Endothelial cell of umbilical vein (primary cell): ENCODE results near the gene SIPA1L2. TPM values are rescaled to one million over a fixed set of nuclear protein-coding genes. Genes with fewer than 3 reads are reported as not detected.

Experiments used
- BruUV-seq: library from RNA; stranded (reverse); fragments of 400-500 nt; replicated peaks from 2 replicates; lab custom pipeline; 2021; lab: Mats Ljungman, UMichigan
- CTCF ChIA-PET: fragments of 300-600, 350-600 bp; sonication (Branson Sonifier 250); formaldehyde crosslinking; loops from one replicate; lab custom pipeline; 2021; ENCODE audit warnings: antibody characterized with exemption, inconsistent platforms; lab: Charles Lee
- POLR2A ChIA-PET: fragments of 300-600, 350-600 bp; sonication (Branson Sonifier 250); formaldehyde crosslinking; loops from one replicate; lab custom pipeline; 2021; ENCODE audit warnings: antibody characterized with exemption, inconsistent platforms; lab: Charles Lee
- DNase-seq: peaks from one replicate; pipeline ENCODE4 v3.0.0-alpha.2; 2011; ENCODE audit warnings: low read depth, low spot score
- FAIRE-seq: peaks from 2 replicates; lab custom pipeline; 2011; peaks lifted over from hg19 to GRCh38; lab: Jason Lieb, UNC
- H2AFZ ChIP-seq: 2 replicates; pipeline ENCODE4 v1.6.0; 2012; ENCODE audit warnings: low read depth, low read length, control low read depth, inconsistent platforms
- H3K27ac ChIP-seq: 2 replicates; pipeline ENCODE4 v1.5.1; 2011; ENCODE audit warnings: low read depth, mild to moderate bottlenecking, control low read depth, low read length, moderate library complexity; ENCODE audit not compliant: insufficient read depth
- H3K27me3 ChIP-seq, 2 experiments: 2 replicates each; pipeline versions ENCODE4 v1.6.0 to v1.6.1; 2011; ENCODE audit warnings: low read length in 2 of 2, mixed read lengths in 1 of 2; ENCODE audit not compliant: control insufficient read depth in 2 of 2, insufficient read depth in 2 of 2
- H3K36me3 ChIP-seq, 2 experiments: 2 replicates in 1 of 2; 3 replicates in 1 of 2; pipeline ENCODE4 v1.5.1; 2011; ENCODE audit warnings: low read length in 2 of 2, mild to moderate bottlenecking in 1 of 2, moderate library complexity in 1 of 2; ENCODE audit not compliant: control insufficient read depth in 2 of 2, insufficient read depth in 2 of 2; ENCODE audit errors: extremely low read depth in 1 of 2
- H3K4me1 ChIP-seq: 3 replicates; pipeline ENCODE4 v1.5.1; 2011; ENCODE audit warnings: mild to moderate bottlenecking, low read length; ENCODE audit not compliant: control insufficient read depth, insufficient read depth; ENCODE audit errors: extremely low read depth
- H3K4me2 ChIP-seq: 2 replicates; pipeline ENCODE4 v1.6.1; 2011; ENCODE audit warnings: low read length, control low read depth, mixed read lengths; ENCODE audit not compliant: insufficient read depth
- H3K4me3 ChIP-seq, 3 experiments: fragments of 200-600 bp in 1 of 3; sonication (generic), shearing (Covaris generic) in 1 of 3; replicated peaks in 1 of 3; 2 replicates each; pipeline ENCODE4 v1.5.1; 2011 to 2016; ENCODE audit warnings: control low read depth in 3 of 3, low read length in 3 of 3, mild to moderate bottlenecking in 2 of 3, inconsistent platforms in 1 of 3, low read depth in 1 of 3, moderate library complexity in 1 of 3; ENCODE audit not compliant: insufficient read depth in 1 of 3
- H3K79me2 ChIP-seq: 2 replicates; pipeline ENCODE4 v1.6.0; 2012; ENCODE audit warnings: low read length, inconsistent platforms; ENCODE audit not compliant: control insufficient read depth, insufficient read depth
- H3K9ac ChIP-seq: replicated peaks from 2 replicates; pipeline ENCODE3; 2011; ENCODE audit warnings: low read length, control low read depth; ENCODE audit not compliant: insufficient read depth; ENCODE audit errors: extremely low read depth
- H3K9me1 ChIP-seq: replicated peaks from 3 replicates; pipeline ENCODE4 v1.6.0; 2011; ENCODE audit warnings: mild to moderate bottlenecking, low read length; ENCODE audit not compliant: control insufficient read depth, insufficient read depth; ENCODE audit errors: extremely low read depth
- H3K9me3 ChIP-seq: replicated peaks from 2 replicates; pipeline ENCODE4 v1.5.1; 2012; ENCODE audit warnings: low read length, inconsistent platforms; ENCODE audit not compliant: control insufficient read depth, insufficient read depth
- H4K20me1 ChIP-seq: replicated peaks from 2 replicates; pipeline ENCODE3; 2011; ENCODE audit warnings: mild to moderate bottlenecking, low read length; ENCODE audit not compliant: control insufficient read depth, insufficient read depth; ENCODE audit errors: extremely low read depth
- CTCF ChIP-seq, 2 donors: IDR thresholded peaks; 1 replicate in 1 of 2; 2 replicates in 1 of 2; pipeline ENCODE4 v1.5.1; 2011; ENCODE audit warnings: low read length in 2 of 2, mild to moderate bottlenecking in 2 of 2, moderate library complexity in 2 of 2, control low read depth in 1 of 2, inconsistent platforms in 1 of 2, low read depth in 1 of 2; ENCODE audit not compliant: insufficient read depth in 1 of 2; ENCODE audit errors: extremely low read depth in 1 of 2
- EZH2 ChIP-seq: IDR thresholded peaks from 2 replicates; pipeline ENCODE4 v1.6.1; 2012; ENCODE audit warnings: borderline replicate concordance, low read depth, mild to moderate bottlenecking, moderate library complexity, low read length, inconsistent platforms; ENCODE audit not compliant: severe bottlenecking
- FOS ChIP-seq: IDR thresholded peaks from 2 replicates; pipeline ENCODE4 v1.6.1; 2011; ENCODE audit warnings: mild to moderate bottlenecking, low read length, moderate library complexity, borderline replicate concordance; ENCODE audit not compliant: insufficient read depth
- MYC ChIP-seq: IDR thresholded peaks from one replicate; pipeline ENCODE4 v1.6.1; 2011; ENCODE audit warnings: mild to moderate bottlenecking, low read depth, low read length
- POLR2AphosphoS5 ChIP-seq: IDR thresholded peaks from 2 replicates; pipeline ENCODE4 v1.6.1; 2012; ENCODE audit warnings: low read depth, mild to moderate bottlenecking, control low read depth, low read length, moderate library complexity; ENCODE audit not compliant: insufficient read depth
- dilution Hi-C: fragments of 300-500 bp; cut with MboI; formaldehyde crosslinking; loops from one replicate; pipeline ENCODE4 v1.15.0; 2019; ENCODE audit warnings: low sequenced_read_pairs; ENCODE audit not compliant: extremely low pct_ligation_motif_present
- intact Hi-C: fragments of 100-400 bp; cut with micrococcal nuclease; formaldehyde crosslinking; loops from one replicate; pipeline ENCODE4 v1.10.0; 2022
- polyA plus RNA-seq, 4 experiments: library from polyadenylated mRNA; depleted of rRNA in 3 of 4; stranded (reverse) in 3 of 4; unstranded in 1 of 4; fragments of >200 nt; gene quantifications; 2 replicates each; pipeline versions ENCODE4 v1.2.1 to v1.2.3, GENCODE V29; 2011 to 2012; ENCODE audit warnings: missing spikeins in 1 of 4
- total RNA-seq: library from RNA; stranded (reverse); gene quantifications from 2 replicates; pipeline ENCODE4 v1.2.3, GENCODE V29; 2021

SIPA1L2 gene
- total and polyA plus RNA-seq, 2 donors (not counting 3 experiments of a cell fraction or from before 2014, with no cell fraction given): 3.6 to 12.8 TPM

GRCh38 chr1:232626452-232626851 lies 3.5 kb downstream of the SIPA1L2 start:
- Histone ChIP-seq H3K4me1 (peaks cover 16% of the 10 kb centered on the region), H3K4me3 (no peak overlapping the region), H3K79me2 (peaks cover 11% of the 10 kb centered on the region), H3K9me3 (no peaks in the 10 kb centered on the region), H2AFZ (no peak overlapping the region), H3K4me2 (no peak overlapping the region), H3K27me3 (no peaks in the 10 kb centered on the region), H3K27ac (no peak overlapping the region), H4K20me1 (no peaks in the 10 kb centered on the region), H3K9ac (no peak overlapping the region), H3K36me3 (no peaks in the 10 kb centered on the region), H3K9me1 (no peaks in the 10 kb centered on the region)
- no peak for TF ChIP-seq FOS
- no peak for TF ChIP-seq CTCF (IDR thresholded peaks at IDR 0.05; ENCODE audit: extremely low read depth in 1 of 2, insufficient read depth in 1 of 2, low read depth in 1 of 2, low read length in 2 of 2)
- no peak for TF ChIP-seq MYC
- no peak for TF ChIP-seq EZH2
- ChIA-PET POLR2A (no interaction called here), CTCF (interaction anchor here (1.3 to 2.4 kb wide), 4 partner anchors 24 to 759 kb away, joined by 3 to 31 read pairs (median 4); no protein-coding TSS in a partner anchor)
- intact Hi-C loops (loop anchor here (5.0 to 10.0 kb wide), 8 partner anchors 49 to 472 kb away; no protein-coding TSS in a partner anchor), dilution Hi-C loops (no loop called here)
- no TSS peak for BruUV-seq
- FAIRE-seq (no peak), DNase-seq (no peak)

GRCh38 chr1:232625319-232625868 lies 4.5 kb downstream of the SIPA1L2 start:
- intact Hi-C loops: loop anchor here (5.0 to 10.0 kb wide), 8 partner anchors 48 to 471 kb away; no protein-coding TSS in a partner anchor
- dilution Hi-C loops: no loop called here
- no peak for FAIRE-seq
- H3K27me3 ChIP-seq: no peaks in the 10 kb centered on the region
- POLR2A ChIA-PET: no interaction called here
- no peak for TF ChIP-seq POLR2AphosphoS5
- TF ChIP-seq EZH2: no peak
- no peak for TF ChIP-seq CTCF (IDR thresholded peaks at IDR 0.05; ENCODE audit: extremely low read depth in 1 of 2, insufficient read depth in 1 of 2, low read depth in 1 of 2, low read length in 2 of 2)
- no peak for DNase-seq
- peaks cover 11% of the 10 kb centered on the region for H3K4me1 ChIP-seq
- no peak overlapping the region for H3K4me3 ChIP-seq
- no peak overlapping the region for H3K4me2 ChIP-seq
- H3K27ac ChIP-seq: no peak overlapping the region
- no peak overlapping the region for H3K9ac ChIP-seq
- H2AFZ ChIP-seq: no peak overlapping the region
- peaks cover 11% of the 10 kb centered on the region for H3K79me2 ChIP-seq
- no peaks in the 10 kb centered on the region for H3K9me1 ChIP-seq
- no TSS peak for BruUV-seq
- no peaks in the 10 kb centered on the region for H4K20me1 ChIP-seq
- H3K36me3 ChIP-seq: no peaks in the 10 kb centered on the region
- no peaks in the 10 kb centered on the region for H3K9me3 ChIP-seq
- CTCF ChIA-PET: interaction anchor here (1.3 kb wide), 1 partner anchor 23 kb away, joined by 4 read pairs; no protein-coding TSS in a partner anchor
